Astrocyte (in vitro differentiated cells and primary cell): ENCODE measurements around the gene BICC1. TPM values are rescaled to one million over a fixed set of nuclear protein-coding genes. Genes with fewer than 3 reads are reported as not detected.

Source experiments
- DNase-seq: peaks from one replicate; pipeline ENCODE4 v3.0.0-alpha.2; 2010; ENCODE audit warnings: low read depth
- FAIRE-seq: peaks from 2 replicates; lab custom pipeline; 2011; peaks lifted over from hg19 to GRCh38; lab: Jason Lieb, UNC
- H2AFZ ChIP-seq: 2 replicates; pipeline ENCODE4 v1.6.0; 2012; ENCODE audit warnings: low read depth, low read length, inconsistent platforms
- H3K27ac ChIP-seq: 2 replicates; pipeline ENCODE4 v1.5.1; 2011; ENCODE audit warnings: low read depth, low read length, inconsistent platforms
- H3K27me3 ChIP-seq: 2 replicates; pipeline ENCODE4 v1.6.0; 2011; ENCODE audit warnings: low read length, inconsistent platforms; ENCODE audit not compliant: insufficient read depth
- H3K36me3 ChIP-seq: 2 replicates; pipeline ENCODE4 v1.5.1; 2011; ENCODE audit warnings: low read length, inconsistent platforms; ENCODE audit not compliant: insufficient read depth
- H3K4me1 ChIP-seq: 2 replicates; pipeline ENCODE4 v1.5.1; 2011; ENCODE audit warnings: low read length, inconsistent platforms; ENCODE audit not compliant: insufficient read depth
- H3K4me2 ChIP-seq: 2 replicates; pipeline ENCODE4 v1.6.0; 2012; ENCODE audit warnings: low read length, inconsistent platforms
- H3K4me3 ChIP-seq: 2 replicates; pipeline ENCODE4 v1.5.1; 2011; ENCODE audit warnings: low read depth, mild to moderate bottlenecking, low read length, inconsistent platforms; ENCODE audit not compliant: insufficient read depth
- H3K79me2 ChIP-seq: 2 replicates; pipeline ENCODE4 v1.6.0; 2012; ENCODE audit warnings: mild to moderate bottlenecking, low read length, inconsistent platforms; ENCODE audit not compliant: insufficient read depth
- H3K9ac ChIP-seq: 2 replicates; pipeline ENCODE4 v1.6.0; 2012; ENCODE audit warnings: mild to moderate bottlenecking, low read length, inconsistent platforms
- H3K9me3 ChIP-seq: 2 replicates; pipeline ENCODE4 v1.5.1; 2012; ENCODE audit warnings: low read depth, mild to moderate bottlenecking, low read length, inconsistent platforms; ENCODE audit not compliant: insufficient read depth
- H4K20me1 ChIP-seq: 2 replicates; pipeline ENCODE4 v1.6.0; 2012; ENCODE audit warnings: low read length, inconsistent platforms; ENCODE audit not compliant: insufficient read depth
- H3K27ac Mint-ChIP-seq: one replicate; pipeline ENCODE4 v1.8.0; 2021; ENCODE audit warnings: mild to moderate bottlenecking, mixed read lengths; ENCODE audit not compliant: unreplicated experiment
- H3K27me3 Mint-ChIP-seq: one replicate; pipeline ENCODE4 v1.8.0; 2021; ENCODE audit warnings: low read depth, mixed read lengths; ENCODE audit not compliant: unreplicated experiment
- H3K36me3 Mint-ChIP-seq: one replicate; pipeline ENCODE4 v1.8.0; 2021; ENCODE audit warnings: low read depth, mixed read lengths; ENCODE audit not compliant: unreplicated experiment
- H3K4me1 Mint-ChIP-seq: one replicate; pipeline ENCODE4 v1.8.0; 2021; ENCODE audit warnings: low read depth, mixed read lengths; ENCODE audit not compliant: unreplicated experiment
- H3K4me3 Mint-ChIP-seq: one replicate; pipeline ENCODE4 v1.8.0; 2021; ENCODE audit warnings: mild to moderate bottlenecking, moderate library complexity, mixed read lengths; ENCODE audit not compliant: unreplicated experiment
- H3K9me3 Mint-ChIP-seq: one replicate; pipeline ENCODE4 v1.8.0; 2021; ENCODE audit warnings: mild to moderate bottlenecking, mixed read lengths; ENCODE audit not compliant: unreplicated experiment
- EZH2 ChIP-seq: IDR thresholded peaks from 2 replicates; pipeline ENCODE4 v1.6.1; 2012; ENCODE audit warnings: mild to moderate bottlenecking, low read length, inconsistent platforms; ENCODE audit not compliant: insufficient read depth
- total RNA-seq: library from RNA; stranded (reverse); gene quantifications from 2 replicates; pipeline ENCODE4 v1.2.1, GENCODE V29; 2021
- TF ChIP-seq, protein P1 (sequence below): IDR thresholded peaks from 2 replicates; pipeline ENCODE4 v1.5.1; 2011; ENCODE audit warnings: low read depth, mild to moderate bottlenecking, inconsistent platforms, low read length, moderate library complexity; ENCODE audit not compliant: insufficient read depth

The BICC1 gene
- total RNA-seq, 1 donor from 2014 or later: 23.0 TPM

- H3K79me2 ChIP-seq: peaks cover 40% of the 10 kb centered on the region
- Mint-ChIP-seq H3K36me3 (peaks cover 43% of the 10 kb centered on the region), H3K27me3 (no peaks in the 10 kb centered on the region), H3K9me3 (peaks cover 20% of the 10 kb centered on the region), H3K4me3 (no peak overlapping the region), H3K27ac (no peak overlapping the region), H3K4me1 (peaks cover 1% of the 10 kb centered on the region)
- DNase-seq (no peak), FAIRE-seq (no peak)
- peaks cover 10% of the 10 kb centered on the region for H3K4me1 ChIP-seq
- H2AFZ ChIP-seq: no peak overlapping the region
- H4K20me1 ChIP-seq: peaks cover 25% of the 10 kb centered on the region
- no peaks in the 10 kb centered on the region for H3K27me3 ChIP-seq
- no peak overlapping the region for H3K27ac ChIP-seq
- H3K4me3 ChIP-seq: no peak overlapping the region
- H3K36me3 ChIP-seq: no peaks in the 10 kb centered on the region
- TF ChIP-seq, protein P1, sequence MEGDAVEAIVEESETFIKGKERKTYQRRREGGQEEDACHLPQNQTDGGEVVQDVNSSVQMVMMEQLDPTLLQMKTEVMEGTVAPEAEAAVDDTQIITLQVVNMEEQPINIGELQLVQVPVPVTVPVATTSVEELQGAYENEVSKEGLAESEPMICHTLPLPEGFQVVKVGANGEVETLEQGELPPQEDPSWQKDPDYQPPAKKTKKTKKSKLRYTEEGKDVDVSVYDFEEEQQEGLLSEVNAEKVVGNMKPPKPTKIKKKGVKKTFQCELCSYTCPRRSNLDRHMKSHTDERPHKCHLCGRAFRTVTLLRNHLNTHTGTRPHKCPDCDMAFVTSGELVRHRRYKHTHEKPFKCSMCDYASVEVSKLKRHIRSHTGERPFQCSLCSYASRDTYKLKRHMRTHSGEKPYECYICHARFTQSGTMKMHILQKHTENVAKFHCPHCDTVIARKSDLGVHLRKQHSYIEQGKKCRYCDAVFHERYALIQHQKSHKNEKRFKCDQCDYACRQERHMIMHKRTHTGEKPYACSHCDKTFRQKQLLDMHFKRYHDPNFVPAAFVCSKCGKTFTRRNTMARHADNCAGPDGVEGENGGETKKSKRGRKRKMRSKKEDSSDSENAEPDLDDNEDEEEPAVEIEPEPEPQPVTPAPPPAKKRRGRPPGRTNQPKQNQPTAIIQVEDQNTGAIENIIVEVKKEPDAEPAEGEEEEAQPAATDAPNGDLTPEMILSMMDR: no peak
- no peak for TF ChIP-seq EZH2
- no peak overlapping the region for H3K4me2 ChIP-seq
- H3K9me3 ChIP-seq: peaks cover 11% of the 10 kb centered on the region
- H3K9ac ChIP-seq: no peak overlapping the region
These were observed 178.9 kb downstream of the BICC1 start for GRCh38 chr10:58691528-58691927.

- H3K27ac ChIP-seq: no peak overlapping the region
- peaks cover 47% of the 10 kb centered on the region for H3K79me2 ChIP-seq
- H3K4me3 Mint-ChIP-seq: no peak overlapping the region
- TF ChIP-seq, protein P1: no peak
- no peak for TF ChIP-seq EZH2
- H3K9me3 ChIP-seq: peaks cover 11% of the 10 kb centered on the region
- H3K4me1 ChIP-seq: peaks cover 24% of the 10 kb centered on the region
- H3K4me1 Mint-ChIP-seq: peaks cover 24% of the 10 kb centered on the region
- no peak overlapping the region for H3K9ac ChIP-seq
- H3K36me3 Mint-ChIP-seq: peaks cover 29% of the 10 kb centered on the region
- no peaks in the 10 kb centered on the region for H3K27me3 Mint-ChIP-seq
- no peaks in the 10 kb centered on the region for H3K36me3 ChIP-seq
- no peak for FAIRE-seq
- peaks cover 11% of the 10 kb centered on the region for H3K9me3 Mint-ChIP-seq
- H3K4me3 ChIP-seq: no peak overlapping the region
- H3K27me3 ChIP-seq: no peaks in the 10 kb centered on the region
- H3K27ac Mint-ChIP-seq: no peak overlapping the region
- no peak overlapping the region for H3K4me2 ChIP-seq
- no peak for DNase-seq
- H2AFZ ChIP-seq: no peak overlapping the region
- H4K20me1 ChIP-seq: peaks cover 38% of the 10 kb centered on the region
These were observed 181.2 kb downstream of the BICC1 start for GRCh38 chr10:58693919-58694318.

DNA sequence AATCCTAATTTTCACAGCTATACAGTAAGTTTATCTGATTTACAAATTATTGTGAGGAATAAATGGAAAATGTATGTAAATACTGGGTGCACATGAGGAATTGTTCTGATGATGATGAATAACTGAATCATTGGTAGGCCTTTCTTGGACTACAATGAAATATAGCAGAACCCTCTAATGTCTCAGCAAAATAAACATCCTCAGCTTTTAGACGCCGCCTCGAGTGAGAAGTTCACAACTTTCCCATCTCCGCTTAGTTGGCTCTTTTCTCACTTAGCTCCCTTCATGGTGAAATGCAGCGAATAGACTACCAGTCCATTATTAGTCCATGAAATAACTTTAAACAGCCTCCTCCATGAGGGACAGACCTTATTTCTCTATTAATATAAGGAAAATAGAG lies 182.3 kb downstream of the BICC1 start:
- no peak for FAIRE-seq
- H3K4me1 Mint-ChIP-seq: peaks cover 35% of the 10 kb centered on the region
- H3K79me2 ChIP-seq: peaks cover 49% of the 10 kb centered on the region

More for the DNA sequence above, 182.3 kb downstream of the BICC1 start:
- Mint-ChIP-seq H3K4me3 (no peak overlapping the region), H3K36me3 (peaks cover 24% of the 10 kb centered on the region), H3K27ac (no peak overlapping the region), H3K9me3 (peaks cover 11% of the 10 kb centered on the region), H3K27me3 (no peaks in the 10 kb centered on the region)
- Histone ChIP-seq H3K27ac (peak overlapping the region; percentile 47), H3K9me3 (peaks cover 11% of the 10 kb centered on the region), H4K20me1 (peaks cover 31% of the 10 kb centered on the region), H2AFZ (no peak overlapping the region), H3K27me3 (no peaks in the 10 kb centered on the region), H3K9ac (no peak overlapping the region), H3K4me3 (no peak overlapping the region), H3K4me2 (peak overlapping the region; percentile 6), H3K4me1 (peaks cover 24% of the 10 kb centered on the region), H3K36me3 (no peaks in the 10 kb centered on the region)
- DNase-seq: peak; percentile 40
- no peak for TF ChIP-seq EZH2
- TF ChIP-seq, protein P1: no peak
